A673 (cell line): ENCODE data around the gene EPHA6.

Experiments used
- EZH2 ChIP-seq: fragments of 200-600 bp; sonication (generic); IDR thresholded peaks from 2 replicates; pipeline ENCODE4 v1.6.1; 2017; ENCODE audit warnings: borderline replicate concordance, low read depth, mild to moderate bottlenecking, mixed read lengths, antibody characterized with exemption, low read length; ENCODE audit not compliant: poor library complexity, severe bottlenecking
- TF ChIP-seq, protein P1 (sequence below): fragments of 300-800, 200-600 bp; sonication (generic); conservative IDR thresholded peaks from 2 replicates; pipeline ENCODE4 v1.5.1; 2017; ENCODE audit warnings: low read depth, mild to moderate bottlenecking, antibody characterized with exemption, low read length, moderate library complexity, mixed read lengths

DNA sequence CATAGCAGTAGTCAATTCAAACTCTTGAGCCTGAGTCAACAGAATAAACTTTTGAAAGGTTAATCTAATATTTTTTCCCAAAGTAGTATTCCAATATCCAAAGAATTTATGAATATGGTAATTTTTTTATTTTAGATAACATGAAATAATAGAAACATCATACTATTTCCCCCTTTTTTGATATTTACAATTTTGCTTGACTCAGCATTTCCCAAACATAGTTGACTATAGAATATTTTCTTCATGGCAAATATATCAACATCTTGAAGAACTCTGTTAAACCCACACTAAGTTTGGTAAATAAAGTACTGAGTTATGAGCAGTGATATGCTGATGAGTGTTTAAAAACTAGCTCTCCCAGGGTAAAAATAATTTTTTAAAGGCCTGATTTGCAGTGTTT is 570.2 kb downstream of the EPHA6 start:
- TF ChIP-seq, protein P1, sequence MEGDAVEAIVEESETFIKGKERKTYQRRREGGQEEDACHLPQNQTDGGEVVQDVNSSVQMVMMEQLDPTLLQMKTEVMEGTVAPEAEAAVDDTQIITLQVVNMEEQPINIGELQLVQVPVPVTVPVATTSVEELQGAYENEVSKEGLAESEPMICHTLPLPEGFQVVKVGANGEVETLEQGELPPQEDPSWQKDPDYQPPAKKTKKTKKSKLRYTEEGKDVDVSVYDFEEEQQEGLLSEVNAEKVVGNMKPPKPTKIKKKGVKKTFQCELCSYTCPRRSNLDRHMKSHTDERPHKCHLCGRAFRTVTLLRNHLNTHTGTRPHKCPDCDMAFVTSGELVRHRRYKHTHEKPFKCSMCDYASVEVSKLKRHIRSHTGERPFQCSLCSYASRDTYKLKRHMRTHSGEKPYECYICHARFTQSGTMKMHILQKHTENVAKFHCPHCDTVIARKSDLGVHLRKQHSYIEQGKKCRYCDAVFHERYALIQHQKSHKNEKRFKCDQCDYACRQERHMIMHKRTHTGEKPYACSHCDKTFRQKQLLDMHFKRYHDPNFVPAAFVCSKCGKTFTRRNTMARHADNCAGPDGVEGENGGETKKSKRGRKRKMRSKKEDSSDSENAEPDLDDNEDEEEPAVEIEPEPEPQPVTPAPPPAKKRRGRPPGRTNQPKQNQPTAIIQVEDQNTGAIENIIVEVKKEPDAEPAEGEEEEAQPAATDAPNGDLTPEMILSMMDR: no peak
- no peak for TF ChIP-seq EZH2
